NCI-H1092 treated with DMSO at 0.1 percent for 48 hours (cell line): ENCODE data around the gene NCLN.
"Not testable (repeated sequence)": the region's sequence is repeated elsewhere in the genome, so short reads cannot be mapped to it uniquely, and the experiment has no call there.

Experiments
- DNase-seq: peaks from one replicate; lab custom pipeline; 2025; lab: John Stamatoyannopoulos, UW

Gene NCLN

DNA sequence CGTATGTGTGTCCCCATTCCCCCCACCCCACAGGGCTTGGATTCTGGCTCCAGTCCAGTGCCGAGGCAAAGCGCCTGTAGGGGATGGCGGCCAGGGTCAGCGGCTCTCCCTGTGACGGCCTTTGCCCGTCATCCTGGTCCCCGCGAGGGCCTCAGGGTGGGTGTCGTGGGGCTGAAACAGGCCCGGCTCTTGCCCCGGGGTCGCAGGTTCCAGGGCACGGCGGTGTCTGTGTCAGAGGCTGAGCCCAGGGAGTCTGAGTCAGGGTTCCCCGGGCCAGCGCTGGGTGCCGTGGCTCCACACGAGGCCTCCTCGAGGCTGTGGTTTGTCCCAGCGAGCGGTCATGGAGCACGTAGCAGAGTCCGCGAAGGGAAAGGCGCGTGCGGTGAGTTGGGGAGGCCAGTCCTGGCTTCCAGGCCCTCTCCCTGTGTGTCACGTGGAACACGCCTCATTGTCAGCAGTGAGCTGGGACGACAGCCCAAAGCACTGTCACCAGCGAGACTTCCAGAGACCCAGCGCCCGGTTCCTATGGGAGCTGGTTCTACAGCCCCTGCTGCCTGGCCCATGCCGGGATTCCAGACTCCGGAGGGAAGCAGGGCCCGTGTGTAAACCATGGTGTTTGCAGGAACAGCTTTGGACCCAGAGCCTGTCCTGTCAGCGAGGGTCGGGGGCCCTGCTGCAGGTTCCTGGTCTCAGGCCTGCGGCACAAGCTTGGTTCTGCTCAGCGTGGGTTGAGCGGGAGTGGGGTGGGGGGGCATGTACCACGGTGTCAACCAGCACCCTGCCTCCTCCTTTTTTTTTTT is 13.4 kb downstream of the NCLN start:
- no peak for DNase-seq

DNA sequence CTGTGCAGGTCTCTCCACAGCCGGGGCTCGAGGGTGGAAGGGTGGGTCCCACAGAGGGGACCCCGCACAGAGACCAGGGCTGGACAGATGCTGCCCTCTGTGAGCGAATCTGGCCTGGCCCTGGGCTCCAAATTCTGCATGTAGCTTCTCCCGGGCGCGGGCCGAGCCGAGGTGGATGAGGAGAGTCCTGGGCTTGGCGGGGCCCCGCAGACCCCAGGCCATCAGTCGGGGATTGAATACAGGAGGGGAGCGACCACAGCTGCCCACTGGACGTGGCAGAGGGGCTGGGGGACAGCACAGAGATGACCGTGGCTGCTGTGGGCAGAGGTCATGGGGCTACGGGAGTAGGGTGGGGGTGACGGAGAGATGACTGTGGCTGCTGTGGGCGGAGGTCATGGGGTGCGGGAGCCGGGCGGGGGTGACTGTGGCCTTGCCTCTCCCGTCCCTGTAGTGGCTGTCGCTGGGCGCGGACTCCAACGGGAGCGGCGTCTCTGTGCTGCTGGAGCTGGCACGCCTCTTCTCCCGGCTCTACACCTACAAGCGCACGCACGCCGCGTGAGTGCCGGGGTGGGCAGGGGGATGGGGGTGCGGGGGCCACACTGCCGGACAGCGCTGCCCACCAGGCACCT is 15.5 kb downstream of the NCLN start:
- DNase-seq = no peak

DNA sequence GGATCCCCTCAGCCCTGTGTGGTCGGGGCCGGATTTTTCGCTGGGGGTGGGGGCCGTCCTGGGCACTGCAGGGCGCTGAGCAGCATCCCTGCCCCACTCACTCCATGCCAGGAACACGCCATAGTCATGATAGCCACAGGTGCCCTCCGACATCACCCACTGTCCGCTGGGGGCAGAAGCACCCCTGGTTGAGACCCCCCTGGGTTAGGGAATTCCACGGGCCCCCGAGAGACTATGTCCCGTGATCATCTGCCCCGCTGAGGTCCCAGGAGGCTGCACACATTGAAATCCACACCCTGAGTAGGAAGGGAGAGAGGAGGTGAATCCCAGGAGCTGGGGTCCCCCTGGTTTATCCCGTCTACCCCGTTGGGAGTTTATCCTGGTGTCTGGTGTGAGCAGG is 16.2 kb downstream of the NCLN start:
- no peak for DNase-seq

DNA sequence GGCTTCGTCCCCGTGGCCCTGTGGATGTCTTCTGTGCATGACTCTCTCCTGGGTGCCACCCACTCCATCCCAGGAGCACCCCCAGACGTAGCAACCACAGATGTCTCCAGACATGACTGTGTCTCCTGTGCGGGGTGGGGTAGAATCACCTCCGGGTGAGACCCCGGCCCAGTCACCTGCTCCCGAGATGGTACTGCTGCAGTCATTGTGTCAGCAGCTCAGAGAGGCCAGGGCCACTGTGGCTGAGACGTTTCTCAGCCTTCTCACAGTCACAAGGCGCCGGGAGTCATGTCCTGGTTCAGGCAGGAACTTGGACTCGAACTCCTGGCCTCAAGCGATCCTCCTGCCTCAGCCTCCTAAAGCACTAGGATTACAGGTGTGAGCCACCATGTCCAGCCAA is 16.6 kb downstream of the NCLN start:
- DNase-seq = no peak

DNA sequence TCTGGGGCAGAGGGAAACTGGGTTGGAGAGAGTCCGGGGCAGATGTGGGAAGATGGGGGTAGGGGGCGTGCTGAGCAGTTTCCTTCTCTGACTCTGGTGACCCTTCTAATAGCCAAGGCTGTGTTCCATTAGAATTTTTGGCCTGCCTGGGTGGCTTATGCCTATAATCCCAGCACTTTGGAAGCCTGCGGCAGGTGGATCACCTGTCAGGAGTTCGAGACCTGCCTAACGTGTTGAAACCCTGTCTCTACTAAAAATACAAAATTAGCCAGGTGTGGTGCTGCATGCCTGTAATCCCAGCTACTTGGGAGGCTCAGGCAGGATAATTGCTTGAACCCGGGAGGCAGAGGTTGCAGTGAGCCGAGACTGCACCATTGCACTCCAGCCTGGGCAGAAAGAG is 17.2 kb downstream of the NCLN start:
- not testable (repeated sequence) for DNase-seq

DNA sequence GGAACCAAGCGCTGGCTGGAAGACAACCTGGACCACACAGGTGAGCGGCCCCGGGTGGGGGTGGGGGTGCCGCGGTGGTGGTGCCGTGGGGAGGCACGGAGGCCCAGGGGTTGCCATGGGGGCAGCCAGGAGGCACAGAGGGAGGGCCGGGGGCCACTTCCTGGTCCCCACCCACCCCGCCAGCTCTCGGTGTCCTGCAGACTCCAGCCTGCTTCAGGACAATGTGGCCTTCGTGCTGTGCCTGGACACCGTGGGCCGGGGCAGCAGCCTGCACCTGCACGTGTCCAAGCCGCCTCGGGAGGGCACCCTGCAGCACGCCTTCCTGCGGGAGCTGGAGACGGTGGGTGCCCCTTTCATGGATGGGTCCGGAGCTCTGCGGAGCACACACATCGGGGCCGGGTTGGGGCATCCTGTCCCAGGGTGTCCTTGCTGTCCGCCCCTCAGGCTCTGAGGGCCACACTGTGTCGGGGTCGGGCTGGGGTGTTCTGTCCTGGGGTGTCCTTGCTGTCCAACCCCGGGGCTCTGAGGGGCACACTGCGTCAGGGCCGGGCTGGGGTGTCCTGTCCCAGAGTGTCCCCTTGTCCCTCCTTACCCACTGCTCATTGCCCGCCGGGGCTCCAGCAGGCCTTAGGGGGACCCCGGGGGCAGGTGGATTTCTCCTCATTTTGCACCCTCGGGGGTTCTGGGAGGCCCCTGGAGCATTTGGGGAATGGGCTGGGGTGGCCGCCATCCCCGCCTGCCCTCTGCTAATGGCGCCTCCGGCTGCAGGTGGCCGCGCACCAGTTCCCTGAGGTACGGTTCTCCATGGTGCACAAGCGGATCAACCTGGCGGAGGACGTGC is 18.3 kb downstream of the NCLN start:
- no peak for DNase-seq

DNA sequence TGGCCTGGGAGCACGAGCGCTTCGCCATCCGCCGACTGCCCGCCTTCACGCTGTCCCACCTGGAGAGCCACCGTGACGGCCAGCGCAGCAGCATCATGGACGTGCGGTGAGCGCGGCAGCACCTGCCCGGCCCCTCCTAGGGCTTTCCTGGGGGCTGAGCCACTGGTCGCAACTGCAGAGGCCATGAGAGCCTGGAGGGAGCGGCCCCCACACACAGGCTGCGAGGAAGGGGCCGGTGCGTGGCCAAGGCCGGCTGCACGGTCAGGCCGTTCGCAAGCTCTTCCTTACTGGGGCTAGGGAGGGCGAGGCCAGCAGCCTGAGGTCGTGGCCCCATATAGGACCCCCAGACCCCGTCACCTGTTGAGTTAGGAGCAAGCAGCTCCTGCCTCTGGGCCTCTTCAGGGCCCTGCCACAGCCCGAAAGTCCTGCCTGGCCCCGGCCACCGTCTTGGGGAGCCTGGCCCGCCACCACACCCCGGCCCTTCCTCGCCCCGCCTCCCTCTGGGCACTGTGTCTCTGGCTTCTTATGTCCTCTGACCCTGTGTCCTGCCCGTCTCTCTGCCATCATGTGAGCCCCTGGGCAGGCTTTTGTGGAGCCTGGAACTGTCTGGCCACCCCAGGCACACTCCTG is 19.0 kb downstream of the NCLN start:
- DNase-seq = no peak

DNA sequence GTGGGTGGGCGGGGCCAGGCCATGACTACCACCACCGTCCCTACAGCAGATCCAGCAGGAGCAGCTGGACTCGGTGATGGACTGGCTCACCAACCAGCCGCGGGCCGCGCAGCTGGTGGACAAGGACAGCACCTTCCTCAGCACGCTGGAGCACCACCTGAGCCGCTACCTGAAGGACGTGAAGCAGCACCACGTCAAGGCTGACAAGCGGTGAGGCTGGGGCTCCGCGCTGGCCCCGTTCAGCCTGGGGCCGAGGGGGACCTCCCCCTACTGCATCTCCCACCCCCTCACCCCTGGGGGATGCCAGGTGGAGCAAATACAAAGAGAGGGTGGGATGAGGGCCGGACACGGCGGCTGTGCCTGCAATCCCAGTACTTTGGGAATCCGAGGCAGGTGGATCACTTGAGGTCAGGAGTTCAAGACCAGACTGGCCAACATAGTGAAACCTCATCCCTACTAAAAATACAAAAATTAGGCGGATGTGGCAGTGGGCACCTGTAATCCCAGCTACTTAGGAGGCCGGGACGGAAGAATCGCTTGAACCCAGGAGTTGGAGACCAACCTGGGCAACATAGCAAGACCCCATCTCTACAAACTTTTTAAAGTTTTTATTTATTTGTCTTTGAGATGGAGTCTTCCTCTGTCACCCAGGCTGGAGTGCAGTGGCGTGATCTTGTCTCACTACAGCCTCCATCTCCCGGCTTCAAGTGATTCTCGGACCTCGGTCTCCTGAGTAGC is 20.7 kb downstream of the NCLN start:
- no peak for DNase-seq

DNA sequence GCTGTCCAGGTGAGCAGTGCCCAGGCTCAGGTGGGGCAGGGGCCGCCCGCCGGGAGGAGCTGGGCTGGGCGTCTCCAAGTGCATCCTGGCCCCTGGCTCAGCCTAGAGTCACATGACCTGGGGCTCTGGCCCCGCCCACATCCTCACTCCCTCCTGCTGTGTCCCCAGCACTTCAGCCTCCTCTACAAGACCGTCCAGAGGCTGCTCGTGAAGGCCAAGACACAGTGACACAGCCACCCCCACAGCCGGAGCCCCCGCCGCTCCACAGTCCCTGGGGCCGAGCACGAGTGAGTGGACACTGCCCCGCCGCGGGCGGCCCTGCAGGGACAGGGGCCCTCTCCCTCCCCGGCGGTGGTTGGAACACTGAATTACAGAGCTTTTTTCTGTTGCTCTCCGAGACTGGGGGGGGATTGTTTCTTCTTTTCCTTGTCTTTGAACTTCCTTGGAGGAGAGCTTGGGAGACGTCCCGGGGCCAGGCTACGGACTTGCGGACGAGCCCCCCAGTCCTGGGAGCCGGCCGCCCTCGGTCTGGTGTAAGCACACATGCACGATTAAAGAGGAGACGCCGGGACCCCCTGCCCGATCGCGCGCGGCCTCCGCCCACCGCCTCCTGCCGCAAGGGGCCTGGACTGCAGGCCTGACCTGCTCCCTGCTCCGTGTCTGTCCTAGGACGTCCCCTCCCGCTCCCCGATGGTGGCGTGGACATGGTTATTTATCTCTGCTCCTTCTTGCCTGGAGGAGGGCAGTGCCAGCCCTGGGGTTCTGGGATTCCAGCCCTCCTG is 21.9 kb downstream of the NCLN start:
- no peak for DNase-seq

DNA sequence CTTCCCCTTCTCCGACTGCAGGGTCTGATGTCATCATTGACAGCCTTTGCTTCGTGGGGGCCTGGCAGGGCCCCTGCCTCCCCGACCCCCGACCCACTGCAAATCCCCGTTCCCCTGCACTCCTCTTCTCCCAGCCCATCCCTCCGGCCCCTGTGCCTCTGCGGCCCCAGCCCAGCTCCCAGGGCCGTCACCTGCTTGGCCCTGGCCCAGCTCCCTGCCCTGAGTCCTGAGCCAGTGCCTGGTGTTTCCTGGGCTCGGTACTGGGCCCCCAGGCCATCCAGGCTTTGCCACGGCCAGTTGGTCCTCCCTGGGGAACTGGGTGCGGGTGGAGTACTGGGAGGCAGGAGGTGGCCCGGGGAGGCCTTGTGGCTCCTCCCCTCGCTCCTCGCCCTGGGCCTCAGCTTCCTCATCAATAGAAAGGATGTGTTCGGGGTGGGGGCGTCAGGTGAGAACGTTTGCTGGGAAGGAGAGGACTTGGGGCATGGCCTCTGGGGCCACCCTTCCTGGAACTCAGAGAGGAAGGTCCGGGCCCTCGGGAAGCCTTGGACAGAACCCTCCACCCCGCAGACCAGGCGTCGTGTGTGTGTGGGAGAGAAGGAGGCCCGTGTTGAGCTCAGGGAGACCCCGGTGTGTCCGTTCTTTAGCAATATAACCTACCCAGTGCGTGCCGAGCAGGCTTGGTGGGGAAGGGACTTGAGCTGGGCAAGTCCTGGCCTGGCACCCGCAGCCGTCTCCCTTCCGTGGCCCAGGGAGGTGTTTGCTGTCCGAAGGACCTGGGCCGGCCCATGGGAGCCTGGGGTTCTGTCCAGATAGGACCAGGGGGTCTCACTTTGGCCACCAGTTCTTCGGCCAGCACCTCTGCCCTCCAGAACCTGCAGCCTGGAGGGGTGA is 22.8 kb downstream of the NCLN start:
- no peak for DNase-seq

DNA sequence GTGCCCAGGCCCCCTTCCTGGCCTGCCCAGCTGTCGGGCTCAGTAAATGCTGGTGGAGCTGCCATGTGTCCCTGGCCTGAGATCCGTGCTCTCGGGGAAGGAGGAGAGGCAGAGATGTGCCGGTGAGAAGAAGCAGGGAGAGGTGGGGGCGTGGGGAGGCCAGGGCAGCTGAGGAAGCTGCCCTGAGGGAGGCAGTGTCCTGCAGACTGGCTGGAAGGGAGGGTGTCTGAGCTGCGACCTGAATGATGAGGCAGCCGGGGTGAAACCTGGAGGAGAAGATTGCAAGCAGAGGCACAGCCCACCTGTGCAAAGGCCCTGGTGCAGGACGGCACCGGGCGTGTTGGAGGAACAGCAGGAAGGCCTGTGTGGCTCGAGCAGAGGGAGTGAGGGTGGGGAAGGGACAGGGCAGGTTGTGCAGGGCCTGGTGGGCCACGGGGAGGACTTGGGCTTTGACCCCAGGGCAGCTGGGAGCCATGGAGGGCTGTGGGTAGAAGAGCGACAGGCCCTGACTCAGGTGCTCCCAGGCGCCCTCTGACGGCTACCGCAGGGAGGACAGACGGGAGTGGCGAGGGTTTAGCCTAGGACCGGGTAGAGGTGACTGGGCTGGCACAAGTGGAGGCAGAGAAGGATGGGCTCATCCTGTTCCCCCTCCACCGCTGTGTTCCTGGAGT is 24.8 kb downstream of the NCLN start:
- DNase-seq = peak; percentile 3

DNA sequence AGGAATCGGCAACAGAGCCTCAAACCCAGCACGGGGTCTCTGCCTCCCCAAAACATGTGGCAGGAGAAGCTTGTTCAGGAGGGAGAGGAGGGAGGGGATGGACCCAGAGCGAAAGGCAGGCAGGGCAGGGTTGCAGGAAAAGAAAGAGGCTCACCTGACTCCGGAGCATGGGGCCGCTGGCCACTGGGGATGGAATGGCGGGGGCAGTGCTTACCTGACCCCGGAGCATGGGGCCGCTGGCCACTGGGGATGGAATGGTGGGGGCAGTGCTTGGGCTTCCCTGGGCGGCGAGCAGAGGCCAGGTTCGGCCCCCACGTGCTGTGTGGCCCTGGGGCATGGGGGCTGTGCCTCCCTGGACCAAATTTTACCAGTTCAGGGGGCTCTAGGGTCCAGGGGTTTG is 25.5 kb downstream of the NCLN start:
- no peak for DNase-seq

DNA sequence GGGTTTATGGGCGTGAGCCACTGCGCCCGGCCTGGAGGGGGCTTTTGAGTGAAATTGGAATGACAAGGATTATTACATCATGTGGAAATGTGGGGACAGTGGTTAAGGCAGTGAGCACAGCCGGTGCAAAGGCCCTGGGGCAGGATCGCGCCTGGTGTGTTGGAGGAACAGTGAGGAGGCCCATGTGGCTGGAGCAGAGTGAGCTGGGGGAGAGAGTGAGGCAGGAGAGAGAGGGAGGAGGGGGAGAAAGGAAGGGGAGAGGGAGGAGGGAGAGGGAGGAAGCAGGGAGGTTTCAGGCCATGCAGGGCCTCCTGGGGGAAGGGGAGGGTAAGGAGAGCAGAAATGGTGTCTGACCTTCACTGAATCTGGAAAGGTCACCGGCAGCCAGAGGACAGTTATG is 27.4 kb downstream of the NCLN start:
- DNase-seq = no peak

DNA sequence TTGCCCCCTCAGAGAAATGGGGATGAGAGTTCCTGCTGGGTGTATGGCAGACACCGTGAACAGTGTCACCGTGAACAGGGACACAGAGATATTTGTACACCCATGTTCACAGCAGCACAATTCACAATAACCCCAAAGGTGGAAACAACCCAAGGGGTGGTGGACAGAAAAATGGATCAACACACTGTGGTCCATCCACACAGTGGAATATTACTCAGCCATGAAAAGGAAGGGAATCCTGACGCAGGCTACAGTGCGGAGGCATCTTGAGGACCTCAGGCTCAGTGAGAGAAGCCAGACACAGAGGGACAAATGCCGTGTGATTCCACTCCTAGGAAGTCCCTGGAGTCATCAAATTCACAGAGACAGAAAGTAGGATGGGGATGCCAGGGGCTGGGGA is 31.1 kb downstream of the NCLN start:
- DNase-seq = no peak

DNA sequence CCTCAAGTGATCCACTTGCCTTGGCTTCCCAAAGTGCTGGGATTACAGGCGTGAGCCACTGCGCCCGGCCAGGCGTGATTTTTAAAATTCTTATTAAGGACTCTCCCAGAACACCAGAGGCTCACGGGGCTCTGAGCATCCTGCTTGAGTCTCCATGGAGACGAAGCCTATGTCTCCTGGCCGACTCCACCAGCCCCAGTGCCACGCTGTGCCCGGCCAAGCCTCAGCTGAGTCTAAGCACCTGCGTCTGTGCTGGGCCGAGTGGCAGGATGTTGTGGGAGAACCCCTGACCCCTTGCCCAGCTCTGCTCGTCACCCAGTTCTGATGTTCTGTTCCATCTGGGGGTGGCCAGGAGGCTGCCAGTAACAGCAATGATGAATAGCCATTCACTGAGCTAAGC is 34.8 kb downstream of the NCLN start:
- DNase-seq = no peak

DNA sequence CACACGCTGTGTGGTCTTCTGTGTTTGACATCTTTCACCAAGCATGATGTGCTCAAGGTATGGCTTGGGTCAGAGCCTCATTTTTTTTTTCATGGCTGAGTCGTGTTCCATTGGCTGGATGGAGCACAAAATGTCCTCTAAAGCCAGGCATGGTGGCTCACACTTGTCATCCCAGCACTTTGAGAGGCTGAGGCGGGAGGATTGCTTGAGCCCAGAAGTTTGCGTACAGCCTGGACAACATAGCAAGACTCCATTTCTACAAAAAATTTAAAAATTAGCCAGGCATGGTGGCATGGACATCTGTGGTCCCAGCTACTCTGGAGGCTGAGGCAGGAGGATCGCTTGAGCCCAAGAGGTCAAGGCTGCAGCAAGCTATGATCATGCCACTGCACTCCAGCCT is 35.8 kb downstream of the NCLN start:
- not testable (repeated sequence) for DNase-seq

DNA sequence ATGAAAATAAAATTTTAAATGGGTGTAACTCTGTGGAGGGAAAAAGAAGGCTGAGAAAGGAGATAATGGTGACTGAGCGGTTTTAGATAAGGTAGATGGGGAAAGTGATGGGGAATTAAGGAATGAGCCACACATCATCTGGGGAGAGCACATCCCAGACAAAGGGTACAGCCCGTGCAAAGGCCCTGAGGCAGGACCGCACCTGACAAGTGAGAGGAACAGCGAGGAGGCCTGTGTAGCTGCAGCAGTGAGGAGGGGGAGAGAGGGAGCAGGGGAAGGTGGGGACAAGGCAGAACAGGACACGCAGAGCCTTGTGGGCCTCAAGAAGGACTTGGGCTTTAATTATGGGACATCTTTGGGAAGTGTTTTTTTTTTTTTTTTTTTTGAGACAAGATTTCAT is 37.0 kb downstream of the NCLN start:
- no peak for DNase-seq

DNA sequence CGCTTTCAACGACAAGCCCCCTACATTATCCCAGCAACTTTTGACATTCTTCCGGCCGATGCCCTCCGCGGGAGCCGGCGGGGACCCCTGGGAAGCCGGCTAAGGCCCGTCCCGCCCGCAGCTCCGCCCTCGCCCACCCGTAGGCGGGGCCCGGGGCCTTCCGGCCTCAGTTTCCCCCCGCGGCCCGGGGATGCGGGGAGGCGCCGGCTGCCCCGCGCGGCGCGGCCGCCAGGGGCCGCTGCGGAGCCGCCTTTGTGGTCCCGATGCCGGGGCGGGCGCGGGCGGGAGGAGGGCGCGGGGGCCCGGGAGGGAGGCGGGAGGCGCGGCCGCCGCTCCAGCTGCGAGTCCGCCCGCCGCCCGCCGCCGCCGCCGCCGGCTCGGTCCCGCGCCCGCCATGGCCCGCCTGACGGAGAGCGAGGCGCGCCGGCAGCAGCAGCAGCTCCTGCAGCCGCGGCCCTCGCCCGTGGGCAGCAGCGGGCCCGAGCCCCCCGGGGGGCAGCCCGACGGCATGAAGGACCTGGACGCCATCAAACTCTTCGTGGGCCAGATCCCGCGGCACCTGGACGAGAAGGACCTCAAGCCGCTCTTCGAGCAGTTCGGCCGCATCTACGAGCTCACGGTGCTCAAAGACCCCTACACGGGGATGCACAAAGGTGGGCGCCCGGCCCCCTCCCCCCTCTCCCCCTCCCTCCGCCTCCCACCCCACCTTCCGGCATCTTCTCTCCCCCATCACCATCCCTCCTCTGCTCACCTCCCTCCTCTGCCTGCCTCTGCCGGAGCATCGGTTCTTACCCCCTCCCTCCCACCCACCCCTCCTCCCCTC is 38.8 kb downstream of the NCLN start, which contains the start of gene CELF5:
Gene CELF5, plus strand, starts transcription at position 316 of the 823 bp plus-strand sequence. Its CDS starts 79 bp downstream, at position 395.
- peak; percentile 21 for DNase-seq

DNA sequence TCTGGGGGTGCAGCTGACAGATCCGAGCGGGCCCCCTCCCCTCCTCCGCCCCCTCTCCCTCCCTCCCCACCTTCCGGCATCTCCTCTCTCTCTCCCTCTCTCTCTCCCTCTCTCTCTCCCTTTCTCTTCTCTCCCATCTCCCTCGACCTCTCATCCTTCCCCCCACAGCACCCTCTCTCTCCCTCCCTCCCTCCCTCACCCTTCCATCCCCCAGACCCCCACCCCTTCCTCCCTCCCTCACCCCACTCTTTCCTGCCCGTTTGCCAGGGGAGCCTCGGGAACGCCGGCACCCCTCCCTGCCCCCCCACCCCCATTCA is 39.4 kb downstream of the NCLN start:
- no peak for DNase-seq
